Endothelial cell of umbilical vein (primary cell): ENCODE data around the gene DIMT1. TPM values are rescaled to one million over a fixed set of nuclear protein-coding genes. Genes with fewer than 3 reads are reported as not detected.
A peak's percentile ranks its signal among the peaks of the same experiment; 100 is the strongest.

ENCODE experiments used
- BruUV-seq: library from RNA; stranded (reverse); fragments of 400-500 nt; replicated peaks from 2 replicates; lab custom pipeline; 2021; lab: Mats Ljungman, UMichigan
- CTCF ChIA-PET: fragments of 300-600, 350-600 bp; sonication (Branson Sonifier 250); formaldehyde crosslinking; loops from one replicate; lab custom pipeline; 2021; ENCODE audit warnings: antibody characterized with exemption, inconsistent platforms; lab: Charles Lee
- POLR2A ChIA-PET: fragments of 300-600, 350-600 bp; sonication (Branson Sonifier 250); formaldehyde crosslinking; loops from one replicate; lab custom pipeline; 2021; ENCODE audit warnings: antibody characterized with exemption, inconsistent platforms; lab: Charles Lee
- DNase-seq: peaks from one replicate; pipeline ENCODE4 v3.0.0-alpha.2; 2011; ENCODE audit warnings: low read depth, low spot score
- FAIRE-seq: peaks from 2 replicates; lab custom pipeline; 2011; peaks lifted over from hg19 to GRCh38; lab: Jason Lieb, UNC
- H2AFZ ChIP-seq: 2 replicates; pipeline ENCODE4 v1.6.0; 2012; ENCODE audit warnings: low read depth, low read length, control low read depth, inconsistent platforms
- H3K27ac ChIP-seq: 2 replicates; pipeline ENCODE4 v1.5.1; 2011; ENCODE audit warnings: low read depth, mild to moderate bottlenecking, control low read depth, low read length, moderate library complexity; ENCODE audit not compliant: insufficient read depth
- H3K27me3 ChIP-seq, 2 experiments: 2 replicates each; pipeline versions ENCODE4 v1.6.0 to v1.6.1; 2011; ENCODE audit warnings: low read length in 2 of 2, mixed read lengths in 1 of 2; ENCODE audit not compliant: control insufficient read depth in 2 of 2, insufficient read depth in 2 of 2
- H3K36me3 ChIP-seq, 2 experiments: 2 replicates in 1 of 2; 3 replicates in 1 of 2; pipeline ENCODE4 v1.5.1; 2011; ENCODE audit warnings: low read length in 2 of 2, mild to moderate bottlenecking in 1 of 2, moderate library complexity in 1 of 2; ENCODE audit not compliant: control insufficient read depth in 2 of 2, insufficient read depth in 2 of 2; ENCODE audit errors: extremely low read depth in 1 of 2
- H3K4me1 ChIP-seq: 3 replicates; pipeline ENCODE4 v1.5.1; 2011; ENCODE audit warnings: mild to moderate bottlenecking, low read length; ENCODE audit not compliant: control insufficient read depth, insufficient read depth; ENCODE audit errors: extremely low read depth
- H3K4me2 ChIP-seq: 2 replicates; pipeline ENCODE4 v1.6.1; 2011; ENCODE audit warnings: low read length, control low read depth, mixed read lengths; ENCODE audit not compliant: insufficient read depth
- H3K4me3 ChIP-seq, 3 experiments: fragments of 200-600 bp in 1 of 3; sonication (generic), shearing (Covaris generic) in 1 of 3; replicated peaks in 1 of 3; 2 replicates each; pipeline ENCODE4 v1.5.1; 2011 to 2016; ENCODE audit warnings: control low read depth in 3 of 3, low read length in 3 of 3, mild to moderate bottlenecking in 2 of 3, inconsistent platforms in 1 of 3, low read depth in 1 of 3, moderate library complexity in 1 of 3; ENCODE audit not compliant: insufficient read depth in 1 of 3
- H3K79me2 ChIP-seq: 2 replicates; pipeline ENCODE4 v1.6.0; 2012; ENCODE audit warnings: low read length, inconsistent platforms; ENCODE audit not compliant: control insufficient read depth, insufficient read depth
- H3K9ac ChIP-seq: replicated peaks from 2 replicates; pipeline ENCODE3; 2011; ENCODE audit warnings: low read length, control low read depth; ENCODE audit not compliant: insufficient read depth; ENCODE audit errors: extremely low read depth
- H3K9me1 ChIP-seq: replicated peaks from 3 replicates; pipeline ENCODE4 v1.6.0; 2011; ENCODE audit warnings: mild to moderate bottlenecking, low read length; ENCODE audit not compliant: control insufficient read depth, insufficient read depth; ENCODE audit errors: extremely low read depth
- H3K9me3 ChIP-seq: replicated peaks from 2 replicates; pipeline ENCODE4 v1.5.1; 2012; ENCODE audit warnings: low read length, inconsistent platforms; ENCODE audit not compliant: control insufficient read depth, insufficient read depth
- H4K20me1 ChIP-seq: replicated peaks from 2 replicates; pipeline ENCODE3; 2011; ENCODE audit warnings: mild to moderate bottlenecking, low read length; ENCODE audit not compliant: control insufficient read depth, insufficient read depth; ENCODE audit errors: extremely low read depth
- CTCF ChIP-seq, 2 donors: IDR thresholded peaks; 1 replicate in 1 of 2; 2 replicates in 1 of 2; pipeline ENCODE4 v1.5.1; 2011; ENCODE audit warnings: low read length in 2 of 2, mild to moderate bottlenecking in 2 of 2, moderate library complexity in 2 of 2, control low read depth in 1 of 2, inconsistent platforms in 1 of 2, low read depth in 1 of 2; ENCODE audit not compliant: insufficient read depth in 1 of 2; ENCODE audit errors: extremely low read depth in 1 of 2
- EZH2 ChIP-seq: IDR thresholded peaks from 2 replicates; pipeline ENCODE4 v1.6.1; 2012; ENCODE audit warnings: borderline replicate concordance, low read depth, mild to moderate bottlenecking, moderate library complexity, low read length, inconsistent platforms; ENCODE audit not compliant: severe bottlenecking
- FOS ChIP-seq: IDR thresholded peaks from 2 replicates; pipeline ENCODE4 v1.6.1; 2011; ENCODE audit warnings: mild to moderate bottlenecking, low read length, moderate library complexity, borderline replicate concordance; ENCODE audit not compliant: insufficient read depth
- GATA2 ChIP-seq: IDR thresholded peaks from 2 replicates; pipeline ENCODE4 v1.7.0; 2011; ENCODE audit warnings: low read depth, mild to moderate bottlenecking, moderate library complexity, mixed read lengths, low read length; ENCODE audit not compliant: insufficient read length, insufficient read depth
- JUN ChIP-seq: IDR thresholded peaks from 2 replicates; pipeline ENCODE4 v1.6.1; 2011; ENCODE audit warnings: borderline replicate concordance, low read depth; ENCODE audit not compliant: insufficient read length, insufficient read depth
- MAX ChIP-seq: IDR thresholded peaks from 2 replicates; pipeline ENCODE4 v1.6.1; 2011; ENCODE audit not compliant: insufficient read depth, insufficient read length
- MYC ChIP-seq: IDR thresholded peaks from one replicate; pipeline ENCODE4 v1.6.1; 2011; ENCODE audit warnings: mild to moderate bottlenecking, low read depth, low read length
- POLR2AphosphoS5 ChIP-seq: IDR thresholded peaks from 2 replicates; pipeline ENCODE4 v1.6.1; 2012; ENCODE audit warnings: low read depth, mild to moderate bottlenecking, control low read depth, low read length, moderate library complexity; ENCODE audit not compliant: insufficient read depth
- dilution Hi-C: fragments of 300-500 bp; cut with MboI; formaldehyde crosslinking; loops from one replicate; pipeline ENCODE4 v1.15.0; 2019; ENCODE audit warnings: low sequenced_read_pairs; ENCODE audit not compliant: extremely low pct_ligation_motif_present
- intact Hi-C: fragments of 100-400 bp; cut with micrococcal nuclease; formaldehyde crosslinking; loops from one replicate; pipeline ENCODE4 v1.10.0; 2022
- polyA plus RNA-seq, 4 experiments: library from polyadenylated mRNA; depleted of rRNA in 3 of 4; stranded (reverse) in 3 of 4; unstranded in 1 of 4; fragments of >200 nt; gene quantifications; 2 replicates each; pipeline versions ENCODE4 v1.2.1 to v1.2.3, GENCODE V29; 2011 to 2012; ENCODE audit warnings: missing spikeins in 1 of 4
- total RNA-seq: library from RNA; stranded (reverse); gene quantifications from 2 replicates; pipeline ENCODE4 v1.2.3, GENCODE V29; 2021

The DIMT1 gene
- total and polyA plus RNA-seq, 2 donors (not counting 3 experiments of a cell fraction or from before 2014, with no cell fraction given): 21.9 to 34.4 TPM

GRCh38 chr5:62418462-62419076, 14.9 kb upstream of the DIMT1 start:
- no peaks in the 10 kb centered on the region for H4K20me1 ChIP-seq
- H3K36me3 ChIP-seq: no peaks in the 10 kb centered on the region
- no peaks in the 10 kb centered on the region for H3K27me3 ChIP-seq
- no peak overlapping the region for H3K4me3 ChIP-seq
- POLR2A ChIA-PET: no interaction called here
- no peak for DNase-seq
- no peak overlapping the region for H3K9ac ChIP-seq
- no peak overlapping the region for H3K4me2 ChIP-seq
- no peak overlapping the region for H3K27ac ChIP-seq
- no peak for FAIRE-seq
- CTCF ChIA-PET: interaction anchor here (2.4 kb wide), 1 partner anchor 42 kb away, joined by 8 read pairs; no protein-coding TSS in a partner anchor
- intact Hi-C loops: no loop called here
- dilution Hi-C loops: no loop called here
- H3K9me3 ChIP-seq: no peaks in the 10 kb centered on the region
- peaks cover 71% of the 10 kb centered on the region for H3K79me2 ChIP-seq
- no TSS peak for BruUV-seq
- no peaks in the 10 kb centered on the region for H3K9me1 ChIP-seq
- H2AFZ ChIP-seq: no peak overlapping the region
- no peak for TF ChIP-seq CTCF (IDR thresholded peaks at IDR 0.05; ENCODE audit: extremely low read depth in 1 of 2, insufficient read depth in 1 of 2, low read depth in 1 of 2, low read length in 2 of 2)
- H3K4me1 ChIP-seq: peaks cover 5% of the 10 kb centered on the region

GRCh38 chr5:62413711-62414110, 10.0 kb upstream of the DIMT1 start:
- CTCF ChIA-PET: interaction anchor here (1.2 kb wide), 1 partner anchor 46 kb away, joined by 5 read pairs; no protein-coding TSS in a partner anchor
- peak overlapping the region; percentile 44 to 96 (median 72) for H3K4me3 ChIP-seq
- no peaks in the 10 kb centered on the region for H4K20me1 ChIP-seq
- DNase-seq (no peak), FAIRE-seq (no peak)
- intact Hi-C loops (loop anchor here (2.0 kb wide), 1 partner anchor 163 kb away; no protein-coding TSS in a partner anchor), dilution Hi-C loops (no loop called here)
- BruUV-seq: TSS peak; percentile 31
- no peaks in the 10 kb centered on the region for H3K27me3 ChIP-seq
- H3K36me3 ChIP-seq: no peaks in the 10 kb centered on the region
- H3K4me2 ChIP-seq: peak overlapping the region; percentile 71
- H3K4me1 ChIP-seq: peaks cover 13% of the 10 kb centered on the region
- H3K9me3 ChIP-seq: no peaks in the 10 kb centered on the region
- POLR2A ChIA-PET: interaction anchor here (2.4 kb wide), 1 partner anchor 10 kb away, joined by 39 read pairs; the partner anchor contains the start of gene DIMT1
- H3K27ac ChIP-seq: no peak overlapping the region
- peaks cover 48% of the 10 kb centered on the region for H3K79me2 ChIP-seq
- peak overlapping the region; percentile 80 for H3K9ac ChIP-seq
- no peak for TF ChIP-seq MYC
- no peak for TF ChIP-seq JUN
- TF ChIP-seq MAX: no peak
- TF ChIP-seq POLR2AphosphoS5: no peak
- TF ChIP-seq FOS: no peak
- no peak for TF ChIP-seq CTCF (IDR thresholded peaks at IDR 0.05; ENCODE audit: extremely low read depth in 1 of 2, insufficient read depth in 1 of 2, low read depth in 1 of 2, low read length in 2 of 2)
- no peak for TF ChIP-seq EZH2
- TF ChIP-seq GATA2: no peak
- H3K9me1 ChIP-seq: no peaks in the 10 kb centered on the region
- no peak overlapping the region for H2AFZ ChIP-seq
